Cardiac muscle cell (in vitro differentiated cells and primary cell): ENCODE data around the gene ARHGEF37. TPM values are rescaled to one million over a fixed set of nuclear protein-coding genes. Genes with fewer than 3 reads are reported as not detected.

Experiments used
- DNase-seq, 2 donors: peaks; one replicate each; pipeline versions ENCODE4 v3.0.0 to v3.0.0-alpha.2; 2010 to 2017; ENCODE audit warnings: low read depth in 1 of 2, low spot score in 1 of 2
- H3K27ac ChIP-seq: fragments of 200-600 bp; sonication (generic); 2 replicates; pipeline ENCODE4 v1.5.1; 2016
- H3K27me3 ChIP-seq: fragments of 200-600 bp; sonication (generic); 2 replicates; pipeline ENCODE4 v1.6.0; 2016; ENCODE audit warnings: control low read depth
- H3K36me3 ChIP-seq: fragments of 200-600 bp; sonication (generic); 2 replicates; pipeline ENCODE4 v1.5.1; 2016; ENCODE audit warnings: control low read depth
- H3K4me1 ChIP-seq: fragments of 200-600 bp; sonication (generic); 2 replicates; pipeline ENCODE4 v1.8.1; 2017; ENCODE audit warnings: low read depth, mild to moderate bottlenecking, mixed run types
- H3K4me3 ChIP-seq: fragments of 200-600 bp; sonication (generic); 2 replicates; pipeline ENCODE4 v1.5.1; 2016; ENCODE audit warnings: mild to moderate bottlenecking
- H3K9me3 ChIP-seq: fragments of 200-600 bp; sonication (generic); 2 replicates; pipeline ENCODE4 v1.5.1; 2017; ENCODE audit warnings: low read depth, mild to moderate bottlenecking, control low read depth
- CTCF ChIP-seq: IDR thresholded peaks from 2 replicates; pipeline ENCODE4 v1.5.1; 2012; ENCODE audit warnings: low read depth, mild to moderate bottlenecking, low read length
- polyA plus RNA-seq: library from polyadenylated mRNA; unstranded; fragments of >200 nt; fragmentation: Nextera tagmentation; extraction: Ambion mirVana; gene quantifications from 2 replicates; pipeline ENCODE4 v1.2.1, GENCODE V29; 2016
- total RNA-seq: library from RNA; depleted of rRNA; stranded (reverse); fragments of >200 nt; gene quantifications from 2 replicates; pipeline ENCODE4 v1.2.3, GENCODE V29; 2016

The ARHGEF37 gene
- total and polyA plus RNA-seq, 2 experiments from 2014 or later: 4.2 to 6.3 TPM

- Histone ChIP-seq H3K36me3 (no peaks in the 10 kb centered on the region), H3K27ac (no peak overlapping the region), H3K27me3 (no peaks in the 10 kb centered on the region), H3K4me1 (peaks cover 13% of the 10 kb centered on the region), H3K4me3 (no peak overlapping the region), H3K9me3 (no peaks in the 10 kb centered on the region)
- no peak for DNase-seq
- no peak for TF ChIP-seq CTCF
These were observed 54.1 kb downstream of the ARHGEF37 start for GRCh38 chr5:149635394-149635793.

GRCh38 chr5:149636191-149636860, 55.0 kb downstream of the ARHGEF37 start:
- TF ChIP-seq CTCF: no peak

GRCh38 chr5:149636861-149637246, 55.6 kb downstream of the ARHGEF37 start:
- peak; percentile 75 for TF ChIP-seq CTCF
- Histone ChIP-seq H3K27ac (no peak overlapping the region), H3K4me3 (no peak overlapping the region), H3K36me3 (no peaks in the 10 kb centered on the region), H3K9me3 (no peaks in the 10 kb centered on the region), H3K4me1 (peaks cover 13% of the 10 kb centered on the region), H3K27me3 (no peaks in the 10 kb centered on the region)
- peak; percentile 73 to 84 for DNase-seq

More at GRCh38 chr5:149636191-149636860, 55.0 kb downstream of the ARHGEF37 start:
- DNase-seq: no peak
- H3K36me3 ChIP-seq: no peaks in the 10 kb centered on the region
- no peak overlapping the region for H3K27ac ChIP-seq
- H3K9me3 ChIP-seq: no peaks in the 10 kb centered on the region
- H3K4me3 ChIP-seq: no peak overlapping the region
- H3K4me1 ChIP-seq: peaks cover 13% of the 10 kb centered on the region
- H3K27me3 ChIP-seq: no peaks in the 10 kb centered on the region

GRCh38 chr5:149638136-149638535, 56.8 kb downstream of the ARHGEF37 start:
- Histone ChIP-seq H3K4me3 (no peak overlapping the region), H3K27me3 (no peaks in the 10 kb centered on the region), H3K36me3 (no peaks in the 10 kb centered on the region), H3K4me1 (peaks cover 3% of the 10 kb centered on the region), H3K9me3 (no peaks in the 10 kb centered on the region), H3K27ac (no peak overlapping the region)
- no peak for DNase-seq
- no peak for TF ChIP-seq CTCF

GRCh38 chr5:149638546-149639241, 57.4 kb downstream of the ARHGEF37 start:
- Histone ChIP-seq H3K27ac (no peak overlapping the region), H3K4me3 (no peak overlapping the region), H3K36me3 (no peaks in the 10 kb centered on the region), H3K9me3 (no peaks in the 10 kb centered on the region), H3K27me3 (no peaks in the 10 kb centered on the region), H3K4me1 (no peaks in the 10 kb centered on the region)
- TF ChIP-seq CTCF: no peak
- no peak for DNase-seq
